ENCODE measurements around the gene PPP4R3A.

Gene PPP4R3A

GRCh38 chr14:91482263-91483013, 27.7 kb downstream of the PPP4R3A start:
- no peak overlapping the region for H3K9ac ChIP-seq (ENCODE audit: low read length)
- H3K4ac ChIP-seq (ENCODE audit: low read depth, low read length) = no peak overlapping the region
- no peaks in the 10 kb centered on the region for H3K79me1 ChIP-seq (ENCODE audit: low read length)
- no peak overlapping the region for H4K12ac ChIP-seq (ENCODE audit: low read depth, low read length)
- peaks cover 21 to 41% of the 10 kb centered on the region in 2 experiments for H3K36me3 ChIP-seq (ENCODE audit: control insufficient read depth in 1 of 2, insufficient read depth in 2 of 2, low read length in 2 of 2)
- no peak overlapping the region for H2AK5ac ChIP-seq (ENCODE audit: low read length)
- no CpG with 5 or more reads among the region's 2 CpGs for WGBS (ENCODE audit: extremely low coverage, insufficient coverage, insufficient read length)
- no peak overlapping the region for H2BK5ac ChIP-seq (ENCODE audit: low read depth, low read length, poor library complexity)
- H4K8ac ChIP-seq (ENCODE audit: low read depth, low read length) = no peak overlapping the region
- no peak overlapping the region for H3K4me3 ChIP-seq (ENCODE audit: low read depth, low read length)
- H3K4me2 ChIP-seq (ENCODE audit: low read length) = no peak overlapping the region
- no peaks in the 10 kb centered on the region for H3K4me1 ChIP-seq (ENCODE audit: control insufficient read depth in 1 of 2, insufficient read depth in 2 of 2, low read length in 2 of 2)
- H2AFZ ChIP-seq (ENCODE audit: insufficient read depth, low read length, poor library complexity) = no peak overlapping the region
- H3K18ac ChIP-seq (ENCODE audit: low read length) = no peak overlapping the region
- no peak overlapping the region for H3K23ac ChIP-seq (ENCODE audit: low read length)
- H3K27ac ChIP-seq (ENCODE audit: low read depth, low read length) = no peak overlapping the region
- H2BK120ac ChIP-seq (ENCODE audit: insufficient read depth, low read length, poor library complexity) = no peak overlapping the region
- no peaks in the 10 kb centered on the region for H3K9me3 ChIP-seq (ENCODE audit: insufficient read depth, low read depth, low read length)
- H4K91ac ChIP-seq (ENCODE audit: low read depth, low read length) = no peak overlapping the region
- peaks cover 4% of the 10 kb centered on the region for H3K79me2 ChIP-seq (ENCODE audit: control insufficient read depth, insufficient read depth, low read length, poor library complexity)
- H3K27me3 ChIP-seq (ENCODE audit: insufficient read depth, low read length) = no peaks in the 10 kb centered on the region
- no peak for DNase-seq
- H3K14ac ChIP-seq (ENCODE audit: low read length) = no peak overlapping the region
- no peak overlapping the region for H2BK12ac ChIP-seq (ENCODE audit: low read length)

GRCh38 chr14:91477388-91477787, 32.7 kb downstream of the PPP4R3A start:
- no peak overlapping the region for H2BK12ac ChIP-seq (ENCODE audit: low read length)
- no peak overlapping the region for H3K27ac ChIP-seq (ENCODE audit: low read depth, low read length)
- peak overlapping the region; percentile 62 for H3K4ac ChIP-seq (ENCODE audit: low read depth, low read length)
- H3K4me3 ChIP-seq (ENCODE audit: low read depth, low read length) = no peak overlapping the region
- H3K36me3 ChIP-seq (ENCODE audit: control insufficient read depth in 1 of 2, insufficient read depth in 2 of 2, low read length in 2 of 2) = peaks cover 25 to 47% of the 10 kb centered on the region in 2 experiments
- no peak overlapping the region for H3K9ac ChIP-seq (ENCODE audit: low read length)
- H4K8ac ChIP-seq (ENCODE audit: low read depth, low read length) = no peak overlapping the region
- no peak overlapping the region for H3K14ac ChIP-seq (ENCODE audit: low read length)
- WGBS (ENCODE audit: extremely low coverage, insufficient coverage, insufficient read length) = no CpG with 5 or more reads among the region's 3 CpGs
- H3K4me2 ChIP-seq (ENCODE audit: low read length) = no peak overlapping the region
- H3K79me1 ChIP-seq (ENCODE audit: low read length) = no peaks in the 10 kb centered on the region
- no peak overlapping the region for H2BK120ac ChIP-seq (ENCODE audit: insufficient read depth, low read length, poor library complexity)
- no peak overlapping the region for H2BK5ac ChIP-seq (ENCODE audit: low read depth, low read length, poor library complexity)
- no peak overlapping the region for H4K12ac ChIP-seq (ENCODE audit: low read depth, low read length)
- H3K9me3 ChIP-seq (ENCODE audit: insufficient read depth, low read depth, low read length) = no peaks in the 10 kb centered on the region
- no peak overlapping the region for H2AK5ac ChIP-seq (ENCODE audit: low read length)
- DNase-seq = no peak
- no peak overlapping the region for H2AFZ ChIP-seq (ENCODE audit: insufficient read depth, low read length, poor library complexity)
- no peaks in the 10 kb centered on the region for H3K27me3 ChIP-seq (ENCODE audit: insufficient read depth, low read length)
- H4K91ac ChIP-seq (ENCODE audit: low read depth, low read length) = no peak overlapping the region
- no peak overlapping the region for H3K23ac ChIP-seq (ENCODE audit: low read length)
- H3K4me1 ChIP-seq (ENCODE audit: control insufficient read depth in 1 of 2, insufficient read depth in 2 of 2, low read length in 2 of 2) = no peaks in the 10 kb centered on the region
- no peak overlapping the region for H3K18ac ChIP-seq (ENCODE audit: low read length)
- peaks cover 4% of the 10 kb centered on the region for H3K79me2 ChIP-seq (ENCODE audit: control insufficient read depth, insufficient read depth, low read length, poor library complexity)

GRCh38 chr14:91473046-91473445, 37.1 kb downstream of the PPP4R3A start:
- Histone ChIP-seq H4K12ac (ENCODE audit: low read depth, low read length) (no peak overlapping the region), H3K36me3 (ENCODE audit: control insufficient read depth in 1 of 2, insufficient read depth in 2 of 2, low read length in 2 of 2) (peaks cover 23 to 34% of the 10 kb centered on the region in 2 experiments), H3K9me3 (ENCODE audit: insufficient read depth, low read depth, low read length) (no peaks in the 10 kb centered on the region), H2AK5ac (ENCODE audit: low read length) (no peak overlapping the region), H3K4me2 (ENCODE audit: low read length) (no peak overlapping the region), H3K23ac (ENCODE audit: low read length) (no peak overlapping the region), H2BK12ac (ENCODE audit: low read length) (no peak overlapping the region), H3K18ac (ENCODE audit: low read length) (no peak overlapping the region), H3K4ac (ENCODE audit: low read depth, low read length) (no peak overlapping the region), H3K9ac (ENCODE audit: low read length) (no peak overlapping the region), H3K79me1 (ENCODE audit: low read length) (no peaks in the 10 kb centered on the region), H2BK5ac (ENCODE audit: low read depth, low read length, poor library complexity) (no peak overlapping the region), H3K14ac (ENCODE audit: low read length) (no peak overlapping the region), H3K4me1 (ENCODE audit: control insufficient read depth in 1 of 2, insufficient read depth in 2 of 2, low read length in 2 of 2) (no peaks in the 10 kb centered on the region), H3K4me3 (ENCODE audit: low read depth, low read length) (no peak overlapping the region), H3K27ac (ENCODE audit: low read depth, low read length) (no peak overlapping the region), H4K8ac (ENCODE audit: low read depth, low read length) (no peak overlapping the region), H3K27me3 (ENCODE audit: insufficient read depth, low read length) (no peaks in the 10 kb centered on the region), H2AFZ (ENCODE audit: insufficient read depth, low read length, poor library complexity) (no peak overlapping the region), H2BK120ac (ENCODE audit: insufficient read depth, low read length, poor library complexity) (no peak overlapping the region), H3K79me2 (ENCODE audit: control insufficient read depth, insufficient read depth, low read length, poor library complexity) (peaks cover 2% of the 10 kb centered on the region), H4K91ac (ENCODE audit: low read depth, low read length) (no peak overlapping the region)
- WGBS (ENCODE audit: extremely low coverage, insufficient coverage, insufficient read length) = no CpG with 5 or more reads among the region's 2 CpGs
- no peak for DNase-seq

- H4K8ac ChIP-seq (ENCODE audit: low read depth, low read length) = no peak overlapping the region
- no peak overlapping the region for H3K4me3 ChIP-seq (ENCODE audit: low read depth, low read length)
- no peak overlapping the region for H3K14ac ChIP-seq (ENCODE audit: low read length)
- H3K27me3 ChIP-seq (ENCODE audit: insufficient read depth, low read length) = no peaks in the 10 kb centered on the region
- no peak overlapping the region for H3K18ac ChIP-seq (ENCODE audit: low read length)
- no peaks in the 10 kb centered on the region for H3K79me1 ChIP-seq (ENCODE audit: low read length)
- no peak for DNase-seq
- no peaks in the 10 kb centered on the region for H3K9me3 ChIP-seq (ENCODE audit: insufficient read depth, low read depth, low read length)
- peaks cover 18 to 30% of the 10 kb centered on the region in 2 experiments for H3K36me3 ChIP-seq (ENCODE audit: control insufficient read depth in 1 of 2, insufficient read depth in 2 of 2, low read length in 2 of 2)
- no peak overlapping the region for H4K12ac ChIP-seq (ENCODE audit: low read depth, low read length)
- H2BK120ac ChIP-seq (ENCODE audit: insufficient read depth, low read length, poor library complexity) = no peak overlapping the region
- no peak overlapping the region for H3K23ac ChIP-seq (ENCODE audit: low read length)
- no peaks in the 10 kb centered on the region for H3K4me1 ChIP-seq (ENCODE audit: control insufficient read depth in 1 of 2, insufficient read depth in 2 of 2, low read length in 2 of 2)
- H2AK5ac ChIP-seq (ENCODE audit: low read length) = no peak overlapping the region
- H2BK5ac ChIP-seq (ENCODE audit: low read depth, low read length, poor library complexity) = no peak overlapping the region
- no peak overlapping the region for H3K4ac ChIP-seq (ENCODE audit: low read depth, low read length)
- no peak overlapping the region for H2AFZ ChIP-seq (ENCODE audit: insufficient read depth, low read length, poor library complexity)
- H3K4me2 ChIP-seq (ENCODE audit: low read length) = no peak overlapping the region
- no peak overlapping the region for H3K27ac ChIP-seq (ENCODE audit: low read depth, low read length)
- H4K91ac ChIP-seq (ENCODE audit: low read depth, low read length) = no peak overlapping the region
- H2BK12ac ChIP-seq (ENCODE audit: low read length) = no peak overlapping the region
- H3K9ac ChIP-seq (ENCODE audit: low read length) = no peak overlapping the region
- no CpG with 5 or more reads among the region's 2 CpGs for WGBS (ENCODE audit: extremely low coverage, insufficient coverage, insufficient read length)
- no peaks in the 10 kb centered on the region for H3K79me2 ChIP-seq (ENCODE audit: control insufficient read depth, insufficient read depth, low read length, poor library complexity)
These were observed 39.9 kb downstream of the PPP4R3A start for GRCh38 chr14:91470216-91470615.
